Measurements from ENCODE around the gene PDZRN3. TPM values are rescaled to one million over a fixed set of nuclear protein-coding genes. Genes with fewer than 3 reads are reported as not detected.

PDZRN3 gene
- total and polyA plus RNA-seq, 4 donors = 0.69 to 1.8 (median 0.92) TPM

GRCh38 chr3:73601481-73601880, 23.3 kb downstream of the PDZRN3 start:
- peaks cover 0 to 2% (median 0%) of the 10 kb centered on the region in 4 donors for H3K4me1 ChIP-seq (ENCODE audit: control insufficient read depth in 4 of 4, insufficient read depth in 4 of 4, low read length in 3 of 4)

GRCh38 chr3:73601011-73601410, 23.7 kb downstream of the PDZRN3 start:
- TF ChIP-seq ATF3 (IDR thresholded peaks at IDR 0.05) (no peak), JUND (IDR thresholded peaks at IDR 0.05) (no peak), FOXA1 (IDR thresholded peaks at IDR 0.05) (no peak), RAD21 (IDR thresholded peaks at IDR 0.05) (no peak), RXRA (IDR thresholded peaks at IDR 0.05) (no peak), TAF1 (conservative IDR thresholded peaks at IDR 0.05) (no peak)
- H3K4me1 ChIP-seq (ENCODE audit: control insufficient read depth in 4 of 4, insufficient read depth in 4 of 4, low read length in 3 of 4) = peaks cover 0 to 2% (median 0%) of the 10 kb centered on the region in 4 donors

More at GRCh38 chr3:73601481-73601880, 23.3 kb downstream of the PDZRN3 start:
- Histone ChIP-seq H3K36me3 (ENCODE audit: control insufficient read depth in 4 of 4, insufficient read depth in 3 of 4, low read depth in 1 of 4, low read length in 3 of 4) (no peaks in the 10 kb centered on the region), H3K27ac (ENCODE audit: low read depth in 1 of 2, low read length in 2 of 2) (no peak overlapping the region), H3K9me3 (ENCODE audit: control insufficient read depth in 4 of 4, low read length in 3 of 4) (no peaks in the 10 kb centered on the region), H3K9ac (ENCODE audit: low read depth in 1 of 2, low read length in 2 of 2) (no peak overlapping the region), H3K27me3 (ENCODE audit: control insufficient read depth in 4 of 4, insufficient read depth in 4 of 4, low read length in 3 of 4) (no peaks in the 10 kb centered on the region), H3K4me3 (ENCODE audit: low read depth in 1 of 3, low read length in 3 of 3) (no peak overlapping the region)
- no peak for TF ChIP-seq MAX (IDR thresholded peaks at IDR 0.05)
- TF ChIP-seq NR2F2 (IDR thresholded peaks at IDR 0.05) = no peak
- TF ChIP-seq RXRA (IDR thresholded peaks at IDR 0.05) = no peak
- TF ChIP-seq HNF4G (IDR thresholded peaks at IDR 0.05) = no peak
- no peak for TF ChIP-seq SP1 (IDR thresholded peaks at IDR 0.05)
- TF ChIP-seq TAF1 (conservative IDR thresholded peaks at IDR 0.05) = no peak
- WGBS = 85% methylated on average over 2 of the region's 2 CpGs
- DNase-seq (ENCODE audit: low spot score) = no peak

GRCh38 chr3:73600293-73600938, 24.3 kb downstream of the PDZRN3 start:
- H3K9ac ChIP-seq (ENCODE audit: low read depth in 1 of 2, low read length in 2 of 2) = no peak overlapping the region
- no peak for TF ChIP-seq REST (IDR thresholded peaks at IDR 0.05)
- TF ChIP-seq NR2F2 (IDR thresholded peaks at IDR 0.05) = no peak
- TF ChIP-seq GABPA (IDR thresholded peaks at IDR 0.05 in 1 of 2, conservative IDR thresholded peaks at IDR 0.05 in 1 of 2) = no peak
- no peak for TF ChIP-seq YY1 (IDR thresholded peaks at IDR 0.05)
- no peak for TF ChIP-seq HNF4G (IDR thresholded peaks at IDR 0.05)
- no peak overlapping the region for H3K4me3 ChIP-seq (ENCODE audit: low read depth in 1 of 3, low read length in 3 of 3)
- H3K27me3 ChIP-seq (ENCODE audit: control insufficient read depth in 4 of 4, insufficient read depth in 4 of 4, low read length in 3 of 4) = no peaks in the 10 kb centered on the region
- H3K27ac ChIP-seq (ENCODE audit: low read depth in 1 of 2, low read length in 2 of 2) = no peak overlapping the region
- H3K36me3 ChIP-seq (ENCODE audit: control insufficient read depth in 4 of 4, insufficient read depth in 3 of 4, low read depth in 1 of 4, low read length in 3 of 4) = no peaks in the 10 kb centered on the region
- no peaks in the 10 kb centered on the region for H3K9me3 ChIP-seq (ENCODE audit: control insufficient read depth in 4 of 4, low read length in 3 of 4)
- DNase-seq (ENCODE audit: low spot score) = no peak
- peaks cover 0 to 2% (median 0%) of the 10 kb centered on the region in 4 donors for H3K4me1 ChIP-seq (ENCODE audit: control insufficient read depth in 4 of 4, insufficient read depth in 4 of 4, low read length in 3 of 4)
- WGBS = 68% methylated on average over 5 of the region's 5 CpGs

More at GRCh38 chr3:73601011-73601410, 23.7 kb downstream of the PDZRN3 start:
- H3K36me3 ChIP-seq (ENCODE audit: control insufficient read depth in 4 of 4, insufficient read depth in 3 of 4, low read depth in 1 of 4, low read length in 3 of 4) = no peaks in the 10 kb centered on the region
- no peak overlapping the region for H3K27ac ChIP-seq (ENCODE audit: low read depth in 1 of 2, low read length in 2 of 2)
- H3K27me3 ChIP-seq (ENCODE audit: control insufficient read depth in 4 of 4, insufficient read depth in 4 of 4, low read length in 3 of 4) = no peaks in the 10 kb centered on the region
- no peak overlapping the region for H3K4me3 ChIP-seq (ENCODE audit: low read depth in 1 of 3, low read length in 3 of 3)
- WGBS = 71% methylated on average over 4 of the region's 4 CpGs
- no peak overlapping the region for H3K9ac ChIP-seq (ENCODE audit: low read depth in 1 of 2, low read length in 2 of 2)
- H3K9me3 ChIP-seq (ENCODE audit: control insufficient read depth in 4 of 4, low read length in 3 of 4) = no peaks in the 10 kb centered on the region
- no peak for DNase-seq (ENCODE audit: low spot score)
